BJ (cell line): Measurements from ENCODE around the gene FNDC1. TPM values are rescaled to one million over a fixed set of nuclear protein-coding genes. Genes with fewer than 3 reads are reported as not detected.

Source experiments
- CTCF ChIA-PET: fragments of 350-600 bp; formaldehyde crosslinking; extraction: SDS; loops from one replicate; lab custom pipeline; 2021; ENCODE audit warnings: antibody characterized with exemption, inconsistent platforms; lab: Yijun Ruan, JAX
- POLR2A ChIA-PET: fragments of 300-600 bp; sonication (Branson Sonifier 250); formaldehyde crosslinking; extraction: SDS; loops from one replicate; lab custom pipeline; 2021; ENCODE audit warnings: antibody characterized with exemption; lab: Charles Lee
- DNase-seq: peaks from one replicate; pipeline ENCODE4 v3.0.0-alpha.2; 2011; ENCODE audit warnings: low read depth
- H3K27me3 ChIP-seq: 2 replicates; pipeline ENCODE4 v1.6.0; 2011; ENCODE audit warnings: low read length; ENCODE audit not compliant: control insufficient read depth, insufficient read depth
- H3K36me3 ChIP-seq: 2 replicates; pipeline ENCODE4 v1.5.1; 2011; ENCODE audit warnings: low read length; ENCODE audit not compliant: control insufficient read depth, insufficient read depth
- H3K4me3 ChIP-seq: 2 replicates; pipeline ENCODE4 v1.5.1; 2011; ENCODE audit warnings: low read depth, mild to moderate bottlenecking, control low read depth, low read length
- polyA plus RNA-seq: library from polyadenylated mRNA; depleted of rRNA; stranded (reverse); fragments of >200 nt; gene quantifications from 2 replicates; pipeline ENCODE4 v1.2.3, GENCODE V29; 2011
- TF ChIP-seq, protein P1 (sequence below): IDR thresholded peaks from 2 replicates; pipeline ENCODE4 v1.5.1; 2011; ENCODE audit warnings: low read depth, mild to moderate bottlenecking, control low read depth, inconsistent platforms, low read length, moderate library complexity; ENCODE audit not compliant: insufficient read depth

The FNDC1 gene
- polyA plus RNA-seq, 1 experiment = 0.10 TPM

DNA sequence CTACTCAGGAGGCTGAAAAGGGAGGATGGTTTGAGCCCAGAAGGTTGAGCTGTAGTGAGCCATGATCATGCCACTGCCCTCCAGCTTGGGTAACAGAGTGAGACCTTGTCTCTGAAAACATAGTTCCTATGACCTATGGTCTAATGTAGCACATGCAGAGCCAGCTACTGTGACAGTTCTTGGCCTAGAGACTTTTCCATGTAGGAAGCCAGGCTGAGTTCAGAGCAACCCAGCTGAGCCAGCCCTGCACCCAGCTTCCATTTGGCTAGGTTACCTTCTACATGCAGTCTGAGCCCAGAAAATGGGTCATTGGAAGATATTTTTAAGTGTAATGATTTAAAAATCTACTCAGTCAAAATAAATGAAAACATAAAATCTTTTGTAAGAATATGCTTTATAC, 92.8 kb downstream of the FNDC1 start:
- Histone ChIP-seq H3K4me3 (no peak overlapping the region), H3K27me3 (no peaks in the 10 kb centered on the region), H3K36me3 (no peaks in the 10 kb centered on the region)
- DNase-seq = no peak
- ChIA-PET CTCF (interaction anchor here (0.6 to 2.1 kb wide), 4 partner anchors 9 to 439 kb away, joined by 3 to 14 read pairs (median 3); no protein-coding TSS in a partner anchor), POLR2A (no interaction called here)
- TF ChIP-seq, protein P1, sequence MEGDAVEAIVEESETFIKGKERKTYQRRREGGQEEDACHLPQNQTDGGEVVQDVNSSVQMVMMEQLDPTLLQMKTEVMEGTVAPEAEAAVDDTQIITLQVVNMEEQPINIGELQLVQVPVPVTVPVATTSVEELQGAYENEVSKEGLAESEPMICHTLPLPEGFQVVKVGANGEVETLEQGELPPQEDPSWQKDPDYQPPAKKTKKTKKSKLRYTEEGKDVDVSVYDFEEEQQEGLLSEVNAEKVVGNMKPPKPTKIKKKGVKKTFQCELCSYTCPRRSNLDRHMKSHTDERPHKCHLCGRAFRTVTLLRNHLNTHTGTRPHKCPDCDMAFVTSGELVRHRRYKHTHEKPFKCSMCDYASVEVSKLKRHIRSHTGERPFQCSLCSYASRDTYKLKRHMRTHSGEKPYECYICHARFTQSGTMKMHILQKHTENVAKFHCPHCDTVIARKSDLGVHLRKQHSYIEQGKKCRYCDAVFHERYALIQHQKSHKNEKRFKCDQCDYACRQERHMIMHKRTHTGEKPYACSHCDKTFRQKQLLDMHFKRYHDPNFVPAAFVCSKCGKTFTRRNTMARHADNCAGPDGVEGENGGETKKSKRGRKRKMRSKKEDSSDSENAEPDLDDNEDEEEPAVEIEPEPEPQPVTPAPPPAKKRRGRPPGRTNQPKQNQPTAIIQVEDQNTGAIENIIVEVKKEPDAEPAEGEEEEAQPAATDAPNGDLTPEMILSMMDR = no peak

DNA sequence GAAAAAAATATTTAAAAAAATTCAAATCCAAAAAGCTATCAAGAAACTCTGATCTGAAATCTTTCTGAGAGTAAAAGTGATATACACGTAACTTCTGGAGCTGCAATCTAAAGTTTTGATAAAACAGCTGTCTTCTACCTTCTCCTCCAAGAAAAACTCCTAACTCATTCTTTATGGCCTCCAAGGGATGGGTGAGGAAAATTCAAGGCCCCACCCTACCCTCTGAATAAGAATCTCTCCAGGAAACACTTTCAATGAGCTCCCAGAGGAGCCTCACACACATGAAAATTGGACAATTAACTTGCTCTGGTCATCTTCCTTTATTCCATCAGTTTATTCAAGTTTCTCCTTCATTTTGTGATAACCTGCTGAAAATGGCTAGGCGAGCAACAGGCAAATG, 93.4 kb downstream of the FNDC1 start:
- no peak overlapping the region for H3K4me3 ChIP-seq
- CTCF ChIA-PET = interaction anchor here (1.0 to 2.1 kb wide), 3 partner anchors 10 to 392 kb away, joined by 3 to 14 read pairs (median 3); no protein-coding TSS in a partner anchor
- no peaks in the 10 kb centered on the region for H3K36me3 ChIP-seq
- H3K27me3 ChIP-seq = no peaks in the 10 kb centered on the region
- no peak for DNase-seq
- POLR2A ChIA-PET = no interaction called here
- TF ChIP-seq, protein P1 = no peak

DNA sequence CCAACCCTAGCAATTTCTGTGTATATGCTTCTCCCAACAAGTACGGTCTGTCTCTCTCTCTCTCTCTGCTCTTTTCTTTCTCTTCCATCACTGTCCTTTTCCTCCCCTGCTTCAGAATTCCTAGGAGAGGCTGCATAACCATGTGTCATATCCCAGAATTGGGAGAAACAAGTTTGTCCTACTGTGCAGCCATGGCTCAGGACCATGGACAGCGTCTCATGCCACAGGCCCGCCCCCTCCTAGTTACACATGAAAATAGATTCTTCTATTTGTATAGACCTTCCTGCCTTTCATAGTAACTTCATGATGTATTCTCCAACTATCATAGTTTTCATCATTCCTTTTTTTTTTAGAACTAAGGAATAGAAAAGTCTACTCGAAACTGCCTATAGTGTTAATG, 98.0 kb downstream of the FNDC1 start:
- POLR2A ChIA-PET = no interaction called here
- Histone ChIP-seq H3K27me3 (no peaks in the 10 kb centered on the region), H3K4me3 (no peak overlapping the region), H3K36me3 (no peaks in the 10 kb centered on the region)
- TF ChIP-seq, protein P1 = no peak
- CTCF ChIA-PET = no interaction called here
- DNase-seq = no peak

DNA sequence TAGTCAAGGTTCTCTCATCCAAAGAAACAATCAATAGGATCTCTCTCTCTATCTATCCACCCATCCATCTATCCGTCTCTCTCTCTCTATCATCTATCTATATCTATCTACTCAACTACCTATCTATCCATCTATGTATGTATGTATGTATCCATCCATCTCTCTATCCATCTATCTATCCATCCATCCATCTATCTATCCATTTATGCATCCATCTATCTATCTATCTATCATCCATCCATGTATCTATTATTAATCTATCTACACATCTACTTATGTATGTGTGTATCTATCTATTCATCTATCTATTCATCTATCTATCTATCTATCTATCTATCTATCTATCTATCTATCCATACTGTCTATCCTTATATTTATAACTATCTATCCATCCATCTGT, 99.3 kb downstream of the FNDC1 start:
- ChIA-PET CTCF (no interaction called here), POLR2A (no interaction called here)
- no peaks in the 10 kb centered on the region for H3K27me3 ChIP-seq
- no peak overlapping the region for H3K4me3 ChIP-seq
- no peak for DNase-seq
- TF ChIP-seq, protein P1 = no peak
- no peaks in the 10 kb centered on the region for H3K36me3 ChIP-seq

DNA sequence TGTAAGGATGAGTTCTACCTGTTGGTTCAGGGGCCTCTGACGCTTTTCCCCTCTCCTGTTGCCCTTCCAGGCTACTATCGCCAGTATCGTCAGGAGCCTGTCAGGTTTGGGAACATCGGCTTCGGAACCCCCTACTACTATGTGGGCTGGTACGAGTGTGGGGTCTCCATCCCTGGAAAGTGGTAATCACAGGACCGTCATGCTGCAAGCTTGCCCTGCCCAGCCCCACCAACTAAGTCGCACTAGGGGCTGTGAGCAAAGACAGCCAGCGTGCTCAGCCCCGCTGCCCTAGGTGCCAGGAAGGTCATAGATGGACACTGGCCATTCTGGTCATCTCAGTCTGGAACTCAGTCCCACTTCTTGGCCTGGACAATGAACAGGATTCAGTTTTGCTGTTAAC, 102.1 kb downstream of the FNDC1 start:
- POLR2A ChIA-PET = no interaction called here

More for the DNA sequence above, 102.1 kb downstream of the FNDC1 start:
- TF ChIP-seq, protein P1 = no peak
- no peak for DNase-seq
- H3K4me3 ChIP-seq = no peak overlapping the region
- no peaks in the 10 kb centered on the region for H3K27me3 ChIP-seq
- H3K36me3 ChIP-seq = no peaks in the 10 kb centered on the region
- CTCF ChIA-PET = interaction anchor here (1.4 to 1.7 kb wide), 2 partner anchors 13 to 18 kb away, joined by 3 to 4 read pairs; no protein-coding TSS in a partner anchor
